H1 (cell line): ENCODE measurements around the gene SCAF11.

Experiments
- MAX ChIP-seq: IDR thresholded peaks from 2 replicates; pipeline ENCODE4 v1.6.1; 2012; ENCODE audit warnings: inconsistent platforms
- POLR2A ChIP-seq, 2 experiments: IDR thresholded peaks; 1 replicate in 1 of 2; 2 replicates in 1 of 2; pipeline ENCODE4 v1.6.1; 2011; ENCODE audit warnings: low read depth in 2 of 2, low read length in 2 of 2, mild to moderate bottlenecking in 2 of 2; ENCODE audit errors: control extremely low read depth in 1 of 2
- POLR2AphosphoS5 ChIP-seq: IDR thresholded peaks from 2 replicates; pipeline ENCODE4 v1.6.1; 2011; ENCODE audit warnings: low read depth, low read length
- TF ChIP-seq, protein P1 (sequence below), 3 experiments: IDR thresholded peaks; 1 replicate in 2 of 3; 2 replicates in 1 of 3; pipeline versions ENCODE4 v1.5.1 to v1.6.1; 2011; ENCODE audit warnings: low read length in 3 of 3, mild to moderate bottlenecking in 3 of 3, inconsistent platforms in 2 of 3, low read depth in 1 of 3, moderate library complexity in 1 of 3; ENCODE audit not compliant: insufficient read depth in 1 of 3; ENCODE audit errors: control extremely low read depth in 1 of 3

DNA sequence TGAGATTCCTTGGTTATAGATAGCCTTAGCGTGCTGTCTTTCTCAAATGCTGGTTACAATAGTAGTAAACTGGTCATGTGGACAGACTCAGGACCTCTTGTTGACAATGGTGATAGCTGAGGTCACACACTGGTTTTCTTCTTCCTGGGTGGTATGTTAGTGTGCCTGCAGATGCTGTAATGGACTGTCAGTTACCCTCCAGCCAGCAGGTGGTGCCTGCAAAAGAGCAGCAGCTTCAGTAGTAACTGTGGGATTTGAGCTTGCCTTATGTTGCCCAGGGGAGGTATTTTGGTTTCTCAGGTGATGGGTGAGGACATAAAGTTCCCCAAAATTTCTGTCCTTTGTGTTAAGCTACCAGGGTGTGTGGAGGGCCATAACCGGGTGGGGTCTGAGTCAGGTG is 33.7 kb upstream of the SCAF11 start:
- TF ChIP-seq POLR2AphosphoS5 = no peak
- TF ChIP-seq, protein P1, sequence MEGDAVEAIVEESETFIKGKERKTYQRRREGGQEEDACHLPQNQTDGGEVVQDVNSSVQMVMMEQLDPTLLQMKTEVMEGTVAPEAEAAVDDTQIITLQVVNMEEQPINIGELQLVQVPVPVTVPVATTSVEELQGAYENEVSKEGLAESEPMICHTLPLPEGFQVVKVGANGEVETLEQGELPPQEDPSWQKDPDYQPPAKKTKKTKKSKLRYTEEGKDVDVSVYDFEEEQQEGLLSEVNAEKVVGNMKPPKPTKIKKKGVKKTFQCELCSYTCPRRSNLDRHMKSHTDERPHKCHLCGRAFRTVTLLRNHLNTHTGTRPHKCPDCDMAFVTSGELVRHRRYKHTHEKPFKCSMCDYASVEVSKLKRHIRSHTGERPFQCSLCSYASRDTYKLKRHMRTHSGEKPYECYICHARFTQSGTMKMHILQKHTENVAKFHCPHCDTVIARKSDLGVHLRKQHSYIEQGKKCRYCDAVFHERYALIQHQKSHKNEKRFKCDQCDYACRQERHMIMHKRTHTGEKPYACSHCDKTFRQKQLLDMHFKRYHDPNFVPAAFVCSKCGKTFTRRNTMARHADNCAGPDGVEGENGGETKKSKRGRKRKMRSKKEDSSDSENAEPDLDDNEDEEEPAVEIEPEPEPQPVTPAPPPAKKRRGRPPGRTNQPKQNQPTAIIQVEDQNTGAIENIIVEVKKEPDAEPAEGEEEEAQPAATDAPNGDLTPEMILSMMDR (IDR thresholded peaks at IDR 0.05; ENCODE audit: control extremely low read depth in 1 of 3, insufficient read depth in 1 of 3, low read depth in 1 of 3, low read length in 3 of 3) = peak in 2 of 3 experiments; percentile 17 to 35; a peak in 2 of 4 replicates
- no peak for TF ChIP-seq POLR2A (IDR thresholded peaks at IDR 0.05; ENCODE audit: control extremely low read depth in 1 of 2, low read depth in 2 of 2, low read length in 2 of 2)
- TF ChIP-seq MAX = no peak
